TTC549 (cell line): ENCODE measurements around the gene HSD17B7.

Experiments
- FAIRE-seq: peaks from 2 replicates; lab custom pipeline; 2012; peaks lifted over from hg19 to GRCh38; lab: Jason Lieb, UNC

The HSD17B7 gene

GRCh38 chr1:162859191-162859590 is 68.7 kb downstream of the HSD17B7 start:
- FAIRE-seq, result no peak

GRCh38 chr1:162861101-162861500 is 70.6 kb downstream of the HSD17B7 start, which contains the start of gene CCDC190:
CCDC190 (minus strand) TSS chr1:162861175; CDS start chr1:162859646, 1,529 bp downstream.
- no peak for FAIRE-seq

- FAIRE-seq, result no peak
Observed at GRCh38 chr1:162861625-162862024, 71.1 kb downstream of the HSD17B7 start.
